SK-N-MC (cell line): ENCODE results near the gene BID.

Experiments used
- EZH2 ChIP-seq: fragments of 200-600 bp; sonication (generic); IDR thresholded peaks from one replicate; pipeline ENCODE4 v1.6.1; 2017; ENCODE audit warnings: antibody characterized with exemption
- FOXP2 ChIP-seq: optimal IDR thresholded peaks from 2 replicates; pipeline ENCODE3; 2011; ENCODE audit warnings: mild to moderate bottlenecking, moderate library complexity; ENCODE audit not compliant: insufficient read depth; ENCODE audit errors: extremely low read length, control extremely low read depth
- POLR2AphosphoS5 ChIP-seq: IDR thresholded peaks from 2 replicates; pipeline ENCODE4 v1.6.1; 2012; ENCODE audit warnings: mild to moderate bottlenecking, low read depth, low read length, borderline replicate concordance

GRCh38 chr22:17705546-17705945, 68.7 kb downstream of the BID start:
- TF ChIP-seq POLR2AphosphoS5 (no peak), EZH2 (no peak), FOXP2 (no peak)
